GM12878 (cell line): ENCODE data around the gene NEK10. TPM values are rescaled to one million over a fixed set of nuclear protein-coding genes. Genes with fewer than 3 reads are reported as not detected.
A peak's percentile ranks its signal among the peaks of the same experiment; 100 is the strongest.

ENCODE experiments used
- ATF7 ChIP-seq: fragments of 450-650 bp; IDR thresholded peaks from 2 replicates; pipeline ENCODE4 v1.6.1; 2016; ENCODE audit warnings: low read depth, mild to moderate bottlenecking
- BCL11A ChIP-seq: IDR thresholded peaks from 2 replicates; pipeline ENCODE4 v1.6.1; 2011; ENCODE audit warnings: low read depth, low read length
- DPF2 ChIP-seq: fragments of 450-650 bp; IDR thresholded peaks from 2 replicates; pipeline ENCODE4 v1.6.1; 2017; ENCODE audit warnings: mild to moderate bottlenecking
- ESRRA ChIP-seq: IDR thresholded peaks from 2 replicates; pipeline ENCODE4 v1.6.1; 2012; ENCODE audit warnings: mild to moderate bottlenecking, low read length, improper control_type of control experiment
- FOS ChIP-seq: IDR thresholded peaks from 3 replicates; pipeline ENCODE4 v1.6.1; 2011; ENCODE audit warnings: borderline replicate concordance; ENCODE audit not compliant: insufficient read length; ENCODE audit errors: extremely low read depth
- HCFC1 ChIP-seq: fragments of 150-350 bp; IDR thresholded peaks from 2 replicates; pipeline ENCODE4 v1.6.1; 2014; ENCODE audit warnings: low read length
- IKZF1 ChIP-seq: fragments of 450-650 bp; conservative IDR thresholded peaks from 2 replicates; pipeline ENCODE4 v1.6.1; 2017; ENCODE audit warnings: antibody characterized with exemption, mild to moderate bottlenecking
- JUNB ChIP-seq: IDR thresholded peaks from 2 replicates; pipeline ENCODE4 v1.6.1; 2016; ENCODE audit warnings: antibody characterized with exemption, mild to moderate bottlenecking
- JUND ChIP-seq: IDR thresholded peaks from 2 replicates; pipeline ENCODE4 v1.6.1; 2012; ENCODE audit warnings: low read depth, mild to moderate bottlenecking, low read length, improper control_type of control experiment, moderate library complexity
- KDM1A ChIP-seq: fragments of 200-600 bp; sonication (generic); IDR thresholded peaks from 2 replicates; pipeline ENCODE4 v1.6.1; 2016; ENCODE audit warnings: borderline replicate concordance
- MTA2 ChIP-seq: fragments of 450-650 bp; IDR thresholded peaks from 2 replicates; pipeline ENCODE4 v1.6.1; 2016; ENCODE audit warnings: low read depth, mild to moderate bottlenecking, moderate library complexity
- MYC ChIP-seq: IDR thresholded peaks from 2 replicates; pipeline ENCODE4 v1.6.1; 2011; ENCODE audit warnings: mild to moderate bottlenecking, low read length, moderate library complexity, inconsistent platforms; ENCODE audit not compliant: insufficient read depth, insufficient replicate concordance, insufficient read length, severe bottlenecking
- NBN ChIP-seq: fragments of 450-650 bp; IDR thresholded peaks from 2 replicates; pipeline ENCODE4 v1.6.1; 2016
- POLR2A ChIP-seq: IDR thresholded peaks from 2 replicates; pipeline ENCODE4 v1.6.1; 2011; ENCODE audit warnings: low read depth, mild to moderate bottlenecking, low read length
- RELA ChIP-seq: fragments of 450-650 bp; IDR thresholded peaks from 2 replicates; pipeline ENCODE4 v1.8.0; 2014; ENCODE audit warnings: borderline replicate concordance; ENCODE audit not compliant: partially characterized antibody
- RUNX3 ChIP-seq: IDR thresholded peaks from 2 replicates; pipeline ENCODE4 v1.6.1; 2012; ENCODE audit warnings: low read length, inconsistent platforms
- SMARCA5 ChIP-seq: fragments of 450-650 bp; IDR thresholded peaks from 2 replicates; pipeline ENCODE4 v1.6.1; 2017; ENCODE audit warnings: mild to moderate bottlenecking
- ZNF384 ChIP-seq: IDR thresholded peaks from 2 replicates; pipeline ENCODE4 v1.6.1; 2012; ENCODE audit warnings: low read depth, mild to moderate bottlenecking, low read length, improper control_type of control experiment, borderline replicate concordance
- polyA plus RNA-seq, 11 experiments: library from polyadenylated mRNA; depleted of rRNA in 4 of 11; unstranded in 6 of 11; stranded (reverse) in 5 of 11; fragments of >200 nt; fragmentation: Nextera tagmentation in 4 of 11; fragmentation: Illumina TruSeq in 1 of 11; extraction: Ambion mirVana in 4 of 11; extraction: Trizol in 1 of 11; gene quantifications; 1 replicate in 1 of 11; 2 replicates in 10 of 11; pipeline versions ENCODE4 v1.2.1 to v1.2.3, GENCODE V29; 2011 to 2016; ENCODE audit warnings: inconsistent platforms in 2 of 11, missing spikeins in 2 of 11, low read depth in 1 of 11
- total RNA-seq, 4 experiments: library from RNA; depleted of rRNA in 3 of 4; stranded (reverse); fragments of >200 nt in 3 of 4; fragmentation: Illumina TruSeq in 1 of 4; extraction: Trizol in 1 of 4; gene quantifications; 2 replicates each; pipeline versions ENCODE4 v1.2.1 to v1.2.3, GENCODE V29; 2013 to 2021
- TF ChIP-seq, protein P1 (sequence below): fragments of 450-650 bp; IDR thresholded peaks from 2 replicates; pipeline ENCODE4 v1.6.1; 2017; ENCODE audit warnings: low read depth, mild to moderate bottlenecking, moderate library complexity
- TF ChIP-seq, protein P2 (sequence below): fragments of 450-650 bp; IDR thresholded peaks from 2 replicates; pipeline ENCODE4 v1.6.1; 2017; ENCODE audit warnings: mild to moderate bottlenecking, low read depth, inconsistent platforms; ENCODE audit not compliant: poor library complexity, severe bottlenecking
- TF ChIP-seq, protein P3 (sequence below): fragments of 450-650 bp; IDR thresholded peaks from 2 replicates; pipeline ENCODE4 v1.6.1; 2017; ENCODE audit warnings: borderline replicate concordance
- TF ChIP-seq, protein P4 (sequence below): fragments of 450-650 bp; IDR thresholded peaks from 2 replicates; pipeline ENCODE4 v1.6.1; 2016; ENCODE audit warnings: mild to moderate bottlenecking
- TF ChIP-seq, protein P5 (sequence below): IDR thresholded peaks from 2 replicates; pipeline ENCODE4 v1.6.1; 2012; ENCODE audit warnings: mild to moderate bottlenecking, low read depth, low read length

The NEK10 gene
- total and polyA plus RNA-seq, 10 of the 15 experiments (the other 5 are each of a cell fraction or from before 2014, with no cell fraction given): 0.06 to 0.40 (median 0.16) TPM; not detected in 2

DNA sequence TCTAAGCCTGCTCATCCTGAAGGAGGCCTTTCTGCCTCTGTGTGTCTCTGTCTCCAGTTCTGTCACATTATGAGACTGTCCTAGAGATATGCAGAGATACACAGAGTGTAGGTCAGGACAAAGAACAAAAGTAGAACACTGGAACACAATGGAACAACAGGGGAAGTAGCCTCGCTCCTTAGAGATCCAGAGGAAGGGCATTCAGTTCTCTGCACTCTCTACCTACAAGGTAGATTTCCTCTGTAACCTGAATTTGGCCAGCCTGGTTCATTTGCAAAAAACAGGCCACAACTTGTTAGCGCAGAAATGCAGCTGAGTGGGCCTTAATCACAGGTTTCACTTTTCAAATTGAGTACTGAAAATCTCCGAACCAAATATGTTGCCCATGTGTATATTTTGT is 19.4 kb downstream of the NEK10 start (continued):
- TF ChIP-seq ESRRA (no peak), HCFC1 (no peak), KDM1A (no peak), JUNB (0 out of 2 replicates have a peak, but pooled peaks have one; percentile 7), RUNX3 (peak; percentile 56; the same call in 1 of the 2 replicates), NBN (peak; percentile 40; the same call in 1 of the 2 replicates), ZNF384 (no peak; the same call in 1 of the 2 replicates), DPF2 (peak; percentile 43; the same call in 1 of the 2 replicates), MTA2 (peak; percentile 77), POLR2A (no peak), RELA (no peak), FOS (no peak), JUND (no peak), BCL11A (peak; percentile 43; the same call in 1 of the 2 replicates), IKZF1 (peak; percentile 52; the same call in 1 of the 2 replicates), MYC (no peak), ATF7 (no peak), SMARCA5 (0 out of 2 replicates have a peak, but pooled peaks have one; percentile 33)
- TF ChIP-seq, protein P1, sequence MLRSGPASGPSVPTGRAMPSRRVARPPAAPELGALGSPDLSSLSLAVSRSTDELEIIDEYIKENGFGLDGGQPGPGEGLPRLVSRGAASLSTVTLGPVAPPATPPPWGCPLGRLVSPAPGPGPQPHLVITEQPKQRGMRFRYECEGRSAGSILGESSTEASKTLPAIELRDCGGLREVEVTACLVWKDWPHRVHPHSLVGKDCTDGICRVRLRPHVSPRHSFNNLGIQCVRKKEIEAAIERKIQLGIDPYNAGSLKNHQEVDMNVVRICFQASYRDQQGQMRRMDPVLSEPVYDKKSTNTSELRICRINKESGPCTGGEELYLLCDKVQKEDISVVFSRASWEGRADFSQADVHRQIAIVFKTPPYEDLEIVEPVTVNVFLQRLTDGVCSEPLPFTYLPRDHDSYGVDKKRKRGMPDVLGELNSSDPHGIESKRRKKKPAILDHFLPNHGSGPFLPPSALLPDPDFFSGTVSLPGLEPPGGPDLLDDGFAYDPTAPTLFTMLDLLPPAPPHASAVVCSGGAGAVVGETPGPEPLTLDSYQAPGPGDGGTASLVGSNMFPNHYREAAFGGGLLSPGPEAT: peak; percentile 45; the same call in 1 of the 2 replicates
- TF ChIP-seq, protein P2, sequence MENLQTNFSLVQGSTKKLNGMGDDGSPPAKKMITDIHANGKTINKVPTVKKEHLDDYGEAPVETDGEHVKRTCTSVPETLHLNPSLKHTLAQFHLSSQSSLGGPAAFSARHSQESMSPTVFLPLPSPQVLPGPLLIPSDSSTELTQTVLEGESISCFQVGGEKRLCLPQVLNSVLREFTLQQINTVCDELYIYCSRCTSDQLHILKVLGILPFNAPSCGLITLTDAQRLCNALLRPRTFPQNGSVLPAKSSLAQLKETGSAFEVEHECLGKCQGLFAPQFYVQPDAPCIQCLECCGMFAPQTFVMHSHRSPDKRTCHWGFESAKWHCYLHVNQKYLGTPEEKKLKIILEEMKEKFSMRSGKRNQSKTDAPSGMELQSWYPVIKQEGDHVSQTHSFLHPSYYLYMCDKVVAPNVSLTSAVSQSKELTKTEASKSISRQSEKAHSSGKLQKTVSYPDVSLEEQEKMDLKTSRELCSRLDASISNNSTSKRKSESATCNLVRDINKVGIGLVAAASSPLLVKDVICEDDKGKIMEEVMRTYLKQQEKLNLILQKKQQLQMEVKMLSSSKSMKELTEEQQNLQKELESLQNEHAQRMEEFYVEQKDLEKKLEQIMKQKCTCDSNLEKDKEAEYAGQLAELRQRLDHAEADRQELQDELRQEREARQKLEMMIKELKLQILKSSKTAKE: peak; percentile 71
- TF ChIP-seq, protein P3, sequence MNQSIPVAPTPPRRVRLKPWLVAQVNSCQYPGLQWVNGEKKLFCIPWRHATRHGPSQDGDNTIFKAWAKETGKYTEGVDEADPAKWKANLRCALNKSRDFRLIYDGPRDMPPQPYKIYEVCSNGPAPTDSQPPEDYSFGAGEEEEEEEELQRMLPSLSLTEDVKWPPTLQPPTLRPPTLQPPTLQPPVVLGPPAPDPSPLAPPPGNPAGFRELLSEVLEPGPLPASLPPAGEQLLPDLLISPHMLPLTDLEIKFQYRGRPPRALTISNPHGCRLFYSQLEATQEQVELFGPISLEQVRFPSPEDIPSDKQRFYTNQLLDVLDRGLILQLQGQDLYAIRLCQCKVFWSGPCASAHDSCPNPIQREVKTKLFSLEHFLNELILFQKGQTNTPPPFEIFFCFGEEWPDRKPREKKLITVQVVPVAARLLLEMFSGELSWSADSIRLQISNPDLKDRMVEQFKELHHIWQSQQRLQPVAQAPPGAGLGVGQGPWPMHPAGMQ: no peak
- TF ChIP-seq, protein P4, sequence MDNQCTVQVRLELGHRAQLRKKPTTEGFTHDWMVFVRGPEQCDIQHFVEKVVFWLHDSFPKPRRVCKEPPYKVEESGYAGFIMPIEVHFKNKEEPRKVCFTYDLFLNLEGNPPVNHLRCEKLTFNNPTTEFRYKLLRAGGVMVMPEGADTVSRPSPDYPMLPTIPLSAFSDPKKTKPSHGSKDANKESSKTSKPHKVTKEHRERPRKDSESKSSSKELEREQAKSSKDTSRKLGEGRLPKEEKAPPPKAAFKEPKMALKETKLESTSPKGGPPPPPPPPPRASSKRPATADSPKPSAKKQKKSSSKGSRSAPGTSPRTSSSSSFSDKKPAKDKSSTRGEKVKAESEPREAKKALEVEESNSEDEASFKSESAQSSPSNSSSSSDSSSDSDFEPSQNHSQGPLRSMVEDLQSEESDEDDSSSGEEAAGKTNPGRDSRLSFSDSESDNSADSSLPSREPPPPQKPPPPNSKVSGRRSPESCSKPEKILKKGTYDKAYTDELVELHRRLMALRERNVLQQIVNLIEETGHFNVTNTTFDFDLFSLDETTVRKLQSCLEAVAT: 0 out of 2 replicates have a peak, but pooled peaks have one; percentile 19
- TF ChIP-seq, protein P5, sequence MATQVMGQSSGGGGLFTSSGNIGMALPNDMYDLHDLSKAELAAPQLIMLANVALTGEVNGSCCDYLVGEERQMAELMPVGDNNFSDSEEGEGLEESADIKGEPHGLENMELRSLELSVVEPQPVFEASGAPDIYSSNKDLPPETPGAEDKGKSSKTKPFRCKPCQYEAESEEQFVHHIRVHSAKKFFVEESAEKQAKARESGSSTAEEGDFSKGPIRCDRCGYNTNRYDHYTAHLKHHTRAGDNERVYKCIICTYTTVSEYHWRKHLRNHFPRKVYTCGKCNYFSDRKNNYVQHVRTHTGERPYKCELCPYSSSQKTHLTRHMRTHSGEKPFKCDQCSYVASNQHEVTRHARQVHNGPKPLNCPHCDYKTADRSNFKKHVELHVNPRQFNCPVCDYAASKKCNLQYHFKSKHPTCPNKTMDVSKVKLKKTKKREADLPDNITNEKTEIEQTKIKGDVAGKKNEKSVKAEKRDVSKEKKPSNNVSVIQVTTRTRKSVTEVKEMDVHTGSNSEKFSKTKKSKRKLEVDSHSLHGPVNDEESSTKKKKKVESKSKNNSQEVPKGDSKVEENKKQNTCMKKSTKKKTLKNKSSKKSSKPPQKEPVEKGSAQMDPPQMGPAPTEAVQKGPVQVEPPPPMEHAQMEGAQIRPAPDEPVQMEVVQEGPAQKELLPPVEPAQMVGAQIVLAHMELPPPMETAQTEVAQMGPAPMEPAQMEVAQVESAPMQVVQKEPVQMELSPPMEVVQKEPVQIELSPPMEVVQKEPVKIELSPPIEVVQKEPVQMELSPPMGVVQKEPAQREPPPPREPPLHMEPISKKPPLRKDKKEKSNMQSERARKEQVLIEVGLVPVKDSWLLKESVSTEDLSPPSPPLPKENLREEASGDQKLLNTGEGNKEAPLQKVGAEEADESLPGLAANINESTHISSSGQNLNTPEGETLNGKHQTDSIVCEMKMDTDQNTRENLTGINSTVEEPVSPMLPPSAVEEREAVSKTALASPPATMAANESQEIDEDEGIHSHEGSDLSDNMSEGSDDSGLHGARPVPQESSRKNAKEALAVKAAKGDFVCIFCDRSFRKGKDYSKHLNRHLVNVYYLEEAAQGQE: no peak
